H9 (cell line): ENCODE data around the gene PID1. TPM values are rescaled to one million over a fixed set of nuclear protein-coding genes. Genes with fewer than 3 reads are reported as not detected.

Source experiments
- DNase-seq: peaks from one replicate; pipeline ENCODE4 v3.0.0-alpha.2; 2017
- H2AFZ ChIP-seq: one replicate; pipeline ENCODE4 v1.6.1; 2013; ENCODE audit warnings: mild to moderate bottlenecking, low read length, control low read depth, moderate library complexity
- H2AK5ac ChIP-seq: 2 replicates; pipeline ENCODE4 v1.6.1; 2013; ENCODE audit warnings: low read length, control low read depth, mixed read lengths; ENCODE audit not compliant: insufficient read length
- H2BK120ac ChIP-seq: one replicate; pipeline ENCODE4 v1.6.1; 2013; ENCODE audit warnings: low read depth, mild to moderate bottlenecking, low read length, control low read depth, inconsistent platforms; ENCODE audit not compliant: poor library complexity, severe bottlenecking
- H2BK12ac ChIP-seq: 2 replicates; pipeline ENCODE4 v1.6.1; 2013; ENCODE audit warnings: low read length, control low read depth, mixed read lengths, low read depth; ENCODE audit not compliant: insufficient read length
- H2BK15ac ChIP-seq: 2 replicates; pipeline ENCODE4 v1.6.1; 2013; ENCODE audit warnings: low read depth, low read length, control low read depth
- H2BK20ac ChIP-seq: one replicate; pipeline ENCODE4 v1.6.1; 2013; ENCODE audit warnings: low read depth, mild to moderate bottlenecking, low read length, control low read depth, inconsistent platforms; ENCODE audit not compliant: poor library complexity, severe bottlenecking
- H2BK5ac ChIP-seq: 2 replicates; pipeline ENCODE4 v1.6.1; 2013; ENCODE audit warnings: low read length, control low read depth, mixed read lengths; ENCODE audit not compliant: insufficient read length
- H3K14ac ChIP-seq: 2 replicates; pipeline ENCODE4 v1.6.1; 2013; ENCODE audit warnings: low read length, control low read depth; ENCODE audit not compliant: insufficient read depth
- H3K18ac ChIP-seq: 2 replicates; pipeline ENCODE4 v1.6.1; 2013; ENCODE audit warnings: low read depth, mild to moderate bottlenecking, mixed read lengths, low read length, control low read depth; ENCODE audit not compliant: insufficient read length
- H3K23ac ChIP-seq: 2 replicates; pipeline ENCODE4 v1.6.1; 2013; ENCODE audit warnings: low read length, control low read depth, mixed read lengths, low read depth; ENCODE audit not compliant: insufficient read length
- H3K23me2 ChIP-seq: 2 replicates; pipeline ENCODE4 v1.6.1; 2013; ENCODE audit warnings: low read depth, mild to moderate bottlenecking, mixed read lengths, low read length, control low read depth; ENCODE audit not compliant: insufficient read length, poor library complexity, severe bottlenecking
- H3K27ac ChIP-seq: 2 replicates; pipeline ENCODE4 v1.5.1; 2013; ENCODE audit warnings: low read length, control low read depth, mixed read lengths, low read depth; ENCODE audit not compliant: insufficient read length
- H3K27me3 ChIP-seq: 2 replicates; pipeline ENCODE4 v1.6.1; 2013; ENCODE audit warnings: low read length, control low read depth, inconsistent platforms; ENCODE audit not compliant: insufficient read depth
- H3K4ac ChIP-seq: 2 replicates; pipeline ENCODE4 v1.6.1; 2013; ENCODE audit warnings: low read depth, mild to moderate bottlenecking, control low read depth, inconsistent platforms, low read length, moderate library complexity
- H3K4me1 ChIP-seq: 2 replicates; pipeline ENCODE4 v1.6.1; 2013; ENCODE audit warnings: low read length, control low read depth, inconsistent platforms; ENCODE audit not compliant: insufficient read depth
- H3K4me2 ChIP-seq: 2 replicates; pipeline ENCODE4 v1.6.1; 2013; ENCODE audit warnings: low read length, control low read depth, mixed read lengths; ENCODE audit not compliant: insufficient read length, insufficient read depth
- H3K56ac ChIP-seq: 2 replicates; pipeline ENCODE4 v1.6.1; 2013; ENCODE audit warnings: low read depth, mild to moderate bottlenecking, mixed read lengths, low read length, control low read depth; ENCODE audit not compliant: insufficient read length
- H3K79me1 ChIP-seq: 2 replicates; pipeline ENCODE4 v1.6.1; 2013; ENCODE audit warnings: low read depth, mild to moderate bottlenecking, moderate library complexity, low read length, control low read depth, inconsistent platforms; ENCODE audit not compliant: insufficient read depth, poor library complexity, severe bottlenecking
- H3K79me2 ChIP-seq: 2 replicates; pipeline ENCODE4 v1.6.1; 2013; ENCODE audit warnings: low read length, control low read depth, inconsistent platforms; ENCODE audit not compliant: insufficient read depth
- H3K9ac ChIP-seq: 2 replicates; pipeline ENCODE4 v1.6.1; 2013; ENCODE audit warnings: low read length, control low read depth, mixed read lengths; ENCODE audit not compliant: insufficient read length; ENCODE audit errors: extremely low read depth
- H3K9me3 ChIP-seq: one replicate; pipeline ENCODE4 v1.6.1; 2013; ENCODE audit warnings: low read depth, low read length, inconsistent platforms; ENCODE audit not compliant: control insufficient read depth
- H3T11ph ChIP-seq: one replicate; pipeline ENCODE4 v1.6.1; 2013; ENCODE audit warnings: mild to moderate bottlenecking, low read length, control low read depth, inconsistent platforms
- H4K20me1 ChIP-seq: one replicate; pipeline ENCODE4 v1.6.1; 2013; ENCODE audit not compliant: control insufficient read depth, insufficient read length, insufficient read depth
- H4K5ac ChIP-seq: 2 replicates; pipeline ENCODE4 v1.6.1; 2013; ENCODE audit warnings: low read depth, mild to moderate bottlenecking, mixed read lengths, low read length, control low read depth; ENCODE audit not compliant: insufficient read length
- H4K8ac ChIP-seq: replicated peaks from 2 replicates; pipeline ENCODE4 v1.6.1; 2013; ENCODE audit warnings: low read length, control low read depth, mixed read lengths, low read depth; ENCODE audit not compliant: insufficient read length
- H4K91ac ChIP-seq: 2 replicates; pipeline ENCODE4 v1.6.1; 2013; ENCODE audit warnings: low read depth, mild to moderate bottlenecking, moderate library complexity, mixed read lengths, low read length, control low read depth; ENCODE audit not compliant: insufficient read length
- H3K27ac Mint-ChIP-seq, 3 experiments: 2 replicates in 2 of 3; 3 replicates in 1 of 3; pipeline ENCODE4 v1.8.0; 2020 to 2021; ENCODE audit warnings: mixed read lengths in 3 of 3, mild to moderate bottlenecking in 1 of 3, moderate library complexity in 1 of 3
- H3K27me3 Mint-ChIP-seq: 2 replicates; pipeline ENCODE4 v1.8.0; 2021; ENCODE audit warnings: low read depth, mild to moderate bottlenecking, moderate library complexity, mixed read lengths
- H3K36me3 Mint-ChIP-seq, 3 experiments: 2 replicates in 2 of 3; 3 replicates in 1 of 3; pipeline ENCODE4 v1.8.0; 2020 to 2021; ENCODE audit warnings: low read depth in 3 of 3, mixed read lengths in 3 of 3; ENCODE audit not compliant: insufficient read depth in 1 of 3
- H3K4me1 Mint-ChIP-seq, 2 experiments: 2 replicates each; pipeline ENCODE4 v1.8.0; 2020; ENCODE audit warnings: mixed read lengths in 2 of 2
- H3K4me3 Mint-ChIP-seq, 2 experiments: 2 replicates in 1 of 2; 3 replicates in 1 of 2; pipeline ENCODE4 v1.8.0; 2020 to 2021; ENCODE audit warnings: mild to moderate bottlenecking in 2 of 2, mixed read lengths in 2 of 2, moderate library complexity in 1 of 2
- H3K9me3 Mint-ChIP-seq, 2 experiments: 2 replicates in 1 of 2; 3 replicates in 1 of 2; pipeline ENCODE4 v1.8.0; 2020; ENCODE audit warnings: mild to moderate bottlenecking in 2 of 2, mixed read lengths in 2 of 2, moderate library complexity in 1 of 2
- WGBS: extraction: QIAGEN DNeasy Blood & Tissue Kit; methylation state at CpG from one replicate; pipeline ENCODE4 v1.1.7; 2013; ENCODE audit warnings: missing lambda C conversion rate, low lambda C conversion rate, mixed read lengths; ENCODE audit not compliant: insufficient read length; ENCODE audit errors: extremely low coverage; 5-methylcytosine and 5-hydroxymethylcytosine counted together
- total RNA-seq: library from RNA; stranded (reverse); gene quantifications from 2 replicates; pipeline ENCODE4 v1.2.1, GENCODE V29; 2021
- TF ChIP-seq, protein P1 (sequence below): fragments of 200-600 bp; sonication (generic); conservative IDR thresholded peaks from 3 replicates; pipeline ENCODE4 v1.8.0; 2021; ENCODE audit warnings: antibody characterized with exemption, mild to moderate bottlenecking

PID1 gene
- total RNA-seq, 1 experiment from 2014 or later: 1.4 TPM

DNA sequence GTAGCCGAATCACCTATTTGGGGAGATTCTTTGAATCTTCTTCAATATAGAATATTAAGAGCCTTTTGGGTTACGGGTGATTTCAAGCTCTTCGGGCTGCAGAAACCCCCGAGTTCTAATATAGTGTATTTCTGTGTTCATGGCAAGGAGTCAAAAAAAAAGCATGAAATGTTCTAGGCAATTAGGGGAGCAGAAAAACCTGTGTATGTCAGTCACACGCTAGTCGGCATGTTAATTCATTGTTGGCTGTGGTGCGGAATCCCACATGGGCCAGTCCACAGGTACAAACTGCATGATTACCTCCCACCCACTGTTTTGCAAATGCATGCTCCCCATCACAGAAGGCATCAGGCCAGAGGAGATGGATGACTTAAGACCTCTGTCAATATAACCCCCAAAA lies 161.9 kb downstream of the PID1 start:
- Mint-ChIP-seq H3K9me3 (peaks cover 0 to 2% of the 10 kb centered on the region in 2 experiments; a peak in 1 of 5 replicates), H3K27ac (no peak overlapping the region), H3K4me3 (no peak overlapping the region), H3K36me3 (peaks cover 0 to 4% (median 0%) of the 10 kb centered on the region in 3 experiments; a peak in 1 of 7 replicates), H3K4me1 (peaks cover 2 to 4% of the 10 kb centered on the region in 2 experiments), H3K27me3 (no peaks in the 10 kb centered on the region)
- no peak overlapping the region for H3K56ac ChIP-seq
- H3K4me1 ChIP-seq: no peaks in the 10 kb centered on the region
- H2AFZ ChIP-seq: no peak overlapping the region
- H4K20me1 ChIP-seq: no peaks in the 10 kb centered on the region
- no peaks in the 10 kb centered on the region for H3K9me3 ChIP-seq
- H4K91ac ChIP-seq: no peak overlapping the region
- TF ChIP-seq, protein P1, sequence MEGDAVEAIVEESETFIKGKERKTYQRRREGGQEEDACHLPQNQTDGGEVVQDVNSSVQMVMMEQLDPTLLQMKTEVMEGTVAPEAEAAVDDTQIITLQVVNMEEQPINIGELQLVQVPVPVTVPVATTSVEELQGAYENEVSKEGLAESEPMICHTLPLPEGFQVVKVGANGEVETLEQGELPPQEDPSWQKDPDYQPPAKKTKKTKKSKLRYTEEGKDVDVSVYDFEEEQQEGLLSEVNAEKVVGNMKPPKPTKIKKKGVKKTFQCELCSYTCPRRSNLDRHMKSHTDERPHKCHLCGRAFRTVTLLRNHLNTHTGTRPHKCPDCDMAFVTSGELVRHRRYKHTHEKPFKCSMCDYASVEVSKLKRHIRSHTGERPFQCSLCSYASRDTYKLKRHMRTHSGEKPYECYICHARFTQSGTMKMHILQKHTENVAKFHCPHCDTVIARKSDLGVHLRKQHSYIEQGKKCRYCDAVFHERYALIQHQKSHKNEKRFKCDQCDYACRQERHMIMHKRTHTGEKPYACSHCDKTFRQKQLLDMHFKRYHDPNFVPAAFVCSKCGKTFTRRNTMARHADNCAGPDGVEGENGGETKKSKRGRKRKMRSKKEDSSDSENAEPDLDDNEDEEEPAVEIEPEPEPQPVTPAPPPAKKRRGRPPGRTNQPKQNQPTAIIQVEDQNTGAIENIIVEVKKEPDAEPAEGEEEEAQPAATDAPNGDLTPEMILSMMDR: no peak
- H4K8ac ChIP-seq: no peak overlapping the region
- no peak overlapping the region for H2BK5ac ChIP-seq
- no peaks in the 10 kb centered on the region for H3K79me1 ChIP-seq
- H2BK120ac ChIP-seq: no peak overlapping the region
- H3K27me3 ChIP-seq: no peaks in the 10 kb centered on the region
- H3K14ac ChIP-seq: no peak overlapping the region
- H4K5ac ChIP-seq: no peak overlapping the region
- H3K18ac ChIP-seq: no peak overlapping the region
- H2BK12ac ChIP-seq: no peak overlapping the region
- no peaks in the 10 kb centered on the region for H3K23me2 ChIP-seq
- H3K4ac ChIP-seq: no peak overlapping the region
- no peak overlapping the region for H3K9ac ChIP-seq
- no peak overlapping the region for H3T11ph ChIP-seq
- DNase-seq: no peak
- H3K27ac ChIP-seq: no peak overlapping the region
- H3K4me2 ChIP-seq: no peak overlapping the region
- no peak overlapping the region for H3K23ac ChIP-seq
- no peak overlapping the region for H2BK20ac ChIP-seq
- H2AK5ac ChIP-seq: no peak overlapping the region
- no peaks in the 10 kb centered on the region for H3K79me2 ChIP-seq
- WGBS: no CpG with 5 or more reads among the region's 7 CpGs
- H2BK15ac ChIP-seq: no peak overlapping the region
